ENCODE results near the gene EPM2A.

- TF ChIP-seq CTCF (conservative IDR thresholded peaks at IDR 0.05; ENCODE audit: low read length) (no peak), EZH2phosphoT487 (IDR thresholded peaks at IDR 0.05; ENCODE audit: borderline replicate concordance) (no peak)
Measured at GRCh38 chr6:145609521-145609920, 125.8 kb downstream of the EPM2A start.

Measured in Loucy (cell line).